SK-N-SH (cell line): Measurements from ENCODE around the gene SIM1. TPM values are rescaled to one million over a fixed set of nuclear protein-coding genes. Genes with fewer than 3 reads are reported as not detected.

ENCODE experiments used
- CTCF ChIA-PET: fragments of 300-600, 350-600 bp; formaldehyde crosslinking; extraction: SDS; loops from one replicate; lab custom pipeline; 2021; lab: Yijun Ruan, JAX
- POLR2A ChIA-PET: fragments of 350-600 bp; sonication (Branson Sonifier 250); formaldehyde crosslinking; extraction: SDS; loops from one replicate; lab custom pipeline; 2020; ENCODE audit warnings: antibody characterized with exemption, inconsistent platforms; lab: Yijun Ruan, JAX
- DNase-seq: peaks from one replicate; pipeline ENCODE4 v3.0.0; 2012
- H2AFZ ChIP-seq: fragments of 200-600 bp; sonication (generic); 2 replicates; pipeline ENCODE4 v1.8.1; 2016; ENCODE audit warnings: antibody characterized with exemption, mild to moderate bottlenecking, low read depth
- H3F3A ChIP-seq: fragments of 200-600 bp; sonication (generic); replicated peaks from 2 replicates; pipeline ENCODE3; 2016; ENCODE audit warnings: antibody characterized with exemption, mild to moderate bottlenecking; ENCODE audit not compliant: insufficient read depth
- H3K27ac ChIP-seq, 2 experiments: fragments of 200-500 bp in 1 of 2; fragments of 200-600 bp in 1 of 2; sonication (Bioruptor generic) in 1 of 2; sonication (generic), shearing (Covaris generic) in 1 of 2; 2 replicates each; pipeline versions ENCODE4 v1.5.1 to v1.6.1; 2014 to 2016; ENCODE audit warnings: low read depth in 2 of 2, inconsistent platforms in 1 of 2, low read length in 1 of 2, mild to moderate bottlenecking in 1 of 2, mixed read lengths in 1 of 2
- H3K27me3 ChIP-seq: fragments of 200-600 bp; sonication (generic), shearing (Covaris generic); 2 replicates; pipeline ENCODE4 v1.6.1; 2016; ENCODE audit warnings: mixed run types; ENCODE audit not compliant: insufficient read depth
- H3K36me3 ChIP-seq, 2 experiments: fragments of 200-500 bp in 1 of 2; fragments of 200-600 bp in 1 of 2; sonication (Bioruptor generic) in 1 of 2; sonication (generic) in 1 of 2; replicated peaks in 1 of 2; 2 replicates each; pipeline versions ENCODE3 to v1.5.1; 2014 to 2016; ENCODE audit warnings: low read length in 1 of 2, mild to moderate bottlenecking in 1 of 2; ENCODE audit not compliant: insufficient read depth in 2 of 2, control insufficient read depth in 1 of 2
- H3K4me1 ChIP-seq, 2 experiments: fragments of 200-500 bp in 1 of 2; fragments of 200-600 bp in 1 of 2; sonication (Bioruptor generic) in 1 of 2; sonication (generic), shearing (Covaris generic) in 1 of 2; 2 replicates each; pipeline versions ENCODE4 v1.5.1 to v1.6.1; 2014 to 2016; ENCODE audit warnings: low read depth in 1 of 2, low read length in 1 of 2, mixed run types in 1 of 2; ENCODE audit not compliant: insufficient read depth in 2 of 2, control insufficient read depth in 1 of 2
- H3K4me2 ChIP-seq: fragments of 200-600 bp; sonication (generic), shearing (Covaris generic); 2 replicates; pipeline ENCODE4 v1.6.1; 2017; ENCODE audit warnings: mixed run types
- H3K4me3 ChIP-seq, 2 experiments: fragments of 200-500 bp in 1 of 2; fragments of 200-600 bp in 1 of 2; sonication (Bioruptor generic) in 1 of 2; sonication (generic), shearing (Covaris generic) in 1 of 2; 2 replicates each; pipeline versions ENCODE4 v1.5.1 to v1.8.1; 2014 to 2016; ENCODE audit warnings: low read depth in 2 of 2, inconsistent platforms in 1 of 2, low read length in 1 of 2, mild to moderate bottlenecking in 1 of 2, mixed read lengths in 1 of 2, moderate library complexity in 1 of 2
- H3K79me2 ChIP-seq: fragments of 200-600 bp; sonication (generic); 2 replicates; pipeline ENCODE4 v1.8.1; 2017; ENCODE audit warnings: mild to moderate bottlenecking; ENCODE audit not compliant: insufficient read depth
- H3K9ac ChIP-seq: fragments of 200-600 bp; sonication (generic); 2 replicates; pipeline ENCODE4 v1.6.1; 2017; ENCODE audit warnings: mixed run types
- H3K9me2 ChIP-seq: fragments of 200-600 bp; sonication (generic); 2 replicates; pipeline ENCODE4 v1.6.1; 2017; ENCODE audit warnings: mixed run types
- H3K9me3 ChIP-seq: fragments of 200-600 bp; sonication (generic); 2 replicates; pipeline ENCODE4 v1.6.1; 2017; ENCODE audit warnings: mixed run types, mild to moderate bottlenecking, moderate library complexity
- H4K20me1 ChIP-seq: fragments of 200-600 bp; sonication (generic); 2 replicates; pipeline ENCODE4 v1.6.1; 2017; ENCODE audit warnings: mild to moderate bottlenecking, mixed run types; ENCODE audit not compliant: insufficient read depth
- EP300 ChIP-seq, 2 experiments: IDR thresholded peaks; 2 replicates each; pipeline versions ENCODE4 v1.4.0 to v1.6.1; 2012; ENCODE audit warnings: borderline replicate concordance in 1 of 2, low read depth in 1 of 2, low read length in 1 of 2
- FOXM1 ChIP-seq: IDR thresholded peaks from 2 replicates; pipeline ENCODE4 v1.4.0; 2012; ENCODE audit warnings: low read depth, mild to moderate bottlenecking
- GABPA ChIP-seq: IDR thresholded peaks from 2 replicates; pipeline ENCODE4 v1.4.0; 2012; ENCODE audit warnings: low read depth, mild to moderate bottlenecking
- GATA2 ChIP-seq: sonication (generic); formaldehyde crosslinking; IDR thresholded peaks from 2 replicates; pipeline ENCODE4 v1.5.0; 2020; ENCODE audit warnings: mild to moderate bottlenecking, missing genetic modification reagents
- JUND ChIP-seq: IDR thresholded peaks from 2 replicates; pipeline ENCODE4 v1.4.0; 2012
- MEF2A ChIP-seq: IDR thresholded peaks from 2 replicates; pipeline ENCODE4 v1.4.0; 2012; ENCODE audit warnings: low read depth, borderline replicate concordance
- NFIC ChIP-seq: IDR thresholded peaks from 2 replicates; pipeline ENCODE4 v1.4.0; 2012; ENCODE audit warnings: borderline replicate concordance
- POLR2AphosphoS5 ChIP-seq: IDR thresholded peaks from 2 replicates; pipeline ENCODE4 v1.6.1; 2012; ENCODE audit warnings: low read depth, low read length
- RAD21 ChIP-seq: IDR thresholded peaks from 2 replicates; pipeline ENCODE4 v1.6.1; 2012; ENCODE audit warnings: mild to moderate bottlenecking, low read length
- RCOR1 ChIP-seq: fragments of 150-350 bp; IDR thresholded peaks from 2 replicates; pipeline ENCODE4 v1.6.1; 2017; ENCODE audit warnings: antibody characterized with exemption, low read length
- SIN3A ChIP-seq: IDR thresholded peaks from 2 replicates; pipeline ENCODE4 v1.6.1; 2012; ENCODE audit warnings: low read depth, mild to moderate bottlenecking, low read length, moderate library complexity, borderline replicate concordance
- YY1 ChIP-seq: IDR thresholded peaks from 2 replicates; pipeline ENCODE4 v1.4.0; 2012; ENCODE audit warnings: low read depth, mild to moderate bottlenecking
- WGBS: methylation state at CpG from one replicate; pipeline ENCODE4 v1.1.6; 2017; ENCODE audit warnings: low lambda C conversion rate; 5-methylcytosine and 5-hydroxymethylcytosine counted together
- polyA plus RNA-seq, 3 experiments: library from polyadenylated mRNA; depleted of rRNA; stranded (reverse); fragments of >200 nt; gene quantifications; 2 replicates each; pipeline ENCODE4 v1.2.3, GENCODE V29; 2012
- TF ChIP-seq, protein P1 (sequence below): IDR thresholded peaks from 2 replicates; pipeline ENCODE4 v1.4.0; 2012; ENCODE audit warnings: low read depth, borderline replicate concordance
- TF ChIP-seq, protein P2 (sequence below): IDR thresholded peaks from 2 replicates; pipeline ENCODE4 v1.4.0; 2012; ENCODE audit warnings: low read depth, borderline replicate concordance
- TF ChIP-seq, protein P3 (sequence below): IDR thresholded peaks from 2 replicates; pipeline ENCODE4 v1.6.1; 2012; ENCODE audit warnings: mild to moderate bottlenecking, low read depth, low read length, moderate library complexity
- TF ChIP-seq, protein P4 (sequence below): IDR thresholded peaks from 2 replicates; pipeline ENCODE4 v1.4.0; 2012; ENCODE audit warnings: low read depth

SIM1 gene
- polyA plus RNA-seq, 1 of the 3 experiments (the other 2 are of a cell fraction): not detected

DNA sequence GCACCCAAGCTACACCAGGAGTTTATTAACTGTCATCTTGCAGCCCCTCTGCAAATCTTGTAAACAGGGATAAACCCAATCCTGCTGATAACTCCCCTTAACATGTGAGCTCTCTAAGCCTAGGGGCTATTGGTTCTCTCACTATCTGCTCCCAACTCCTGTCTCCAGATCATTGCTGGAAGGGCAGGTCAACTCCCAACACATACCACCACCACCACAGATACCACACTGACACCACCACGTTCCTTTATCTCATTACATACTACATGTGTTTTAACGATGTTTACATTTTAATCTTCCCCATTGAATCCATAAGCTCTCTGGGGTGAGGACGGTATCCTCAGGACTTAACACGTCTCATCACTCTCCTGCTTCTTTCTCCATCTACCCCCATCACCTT lies 51.8 kb downstream of the SIM1 start:
- Histone ChIP-seq H3K4me2 (no peak overlapping the region), H3F3A (no peaks in the 10 kb centered on the region), H3K36me3 (no peaks in the 10 kb centered on the region), H3K9ac (no peak overlapping the region), H3K4me1 (no peaks in the 10 kb centered on the region), H3K27ac (no peak overlapping the region), H3K9me3 (no peaks in the 10 kb centered on the region), H4K20me1 (no peaks in the 10 kb centered on the region)
- CTCF ChIA-PET: no interaction called here
- WGBS: 23% methylated on average over 4 of the region's 4 CpGs
- no peak for DNase-seq
- TF ChIP-seq POLR2AphosphoS5 (no peak), FOXM1 (no peak), RCOR1 (no peak), JUND (no peak), EP300 (IDR thresholded peaks at IDR 0.05; ENCODE audit: borderline replicate concordance in 1 of 2, low read depth in 1 of 2, low read length in 1 of 2) (no peak), GATA2 (no peak), RAD21 (no peak)
- TF ChIP-seq, protein P1, sequence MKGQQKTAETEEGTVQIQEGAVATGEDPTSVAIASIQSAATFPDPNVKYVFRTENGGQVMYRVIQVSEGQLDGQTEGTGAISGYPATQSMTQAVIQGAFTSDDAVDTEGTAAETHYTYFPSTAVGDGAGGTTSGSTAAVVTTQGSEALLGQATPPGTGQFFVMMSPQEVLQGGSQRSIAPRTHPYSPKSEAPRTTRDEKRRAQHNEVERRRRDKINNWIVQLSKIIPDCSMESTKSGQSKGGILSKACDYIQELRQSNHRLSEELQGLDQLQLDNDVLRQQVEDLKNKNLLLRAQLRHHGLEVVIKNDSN: no peak
- TF ChIP-seq, protein P2, sequence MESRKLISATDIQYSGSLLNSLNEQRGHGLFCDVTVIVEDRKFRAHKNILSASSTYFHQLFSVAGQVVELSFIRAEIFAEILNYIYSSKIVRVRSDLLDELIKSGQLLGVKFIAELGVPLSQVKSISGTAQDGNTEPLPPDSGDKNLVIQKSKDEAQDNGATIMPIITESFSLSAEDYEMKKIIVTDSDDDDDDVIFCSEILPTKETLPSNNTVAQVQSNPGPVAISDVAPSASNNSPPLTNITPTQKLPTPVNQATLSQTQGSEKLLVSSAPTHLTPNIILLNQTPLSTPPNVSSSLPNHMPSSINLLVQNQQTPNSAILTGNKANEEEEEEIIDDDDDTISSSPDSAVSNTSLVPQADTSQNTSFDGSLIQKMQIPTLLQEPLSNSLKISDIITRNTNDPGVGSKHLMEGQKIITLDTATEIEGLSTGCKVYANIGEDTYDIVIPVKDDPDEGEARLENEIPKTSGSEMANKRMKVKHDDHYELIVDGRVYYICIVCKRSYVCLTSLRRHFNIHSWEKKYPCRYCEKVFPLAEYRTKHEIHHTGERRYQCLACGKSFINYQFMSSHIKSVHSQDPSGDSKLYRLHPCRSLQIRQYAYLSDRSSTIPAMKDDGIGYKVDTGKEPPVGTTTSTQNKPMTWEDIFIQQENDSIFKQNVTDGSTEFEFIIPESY: no peak
- TF ChIP-seq, protein P3, sequence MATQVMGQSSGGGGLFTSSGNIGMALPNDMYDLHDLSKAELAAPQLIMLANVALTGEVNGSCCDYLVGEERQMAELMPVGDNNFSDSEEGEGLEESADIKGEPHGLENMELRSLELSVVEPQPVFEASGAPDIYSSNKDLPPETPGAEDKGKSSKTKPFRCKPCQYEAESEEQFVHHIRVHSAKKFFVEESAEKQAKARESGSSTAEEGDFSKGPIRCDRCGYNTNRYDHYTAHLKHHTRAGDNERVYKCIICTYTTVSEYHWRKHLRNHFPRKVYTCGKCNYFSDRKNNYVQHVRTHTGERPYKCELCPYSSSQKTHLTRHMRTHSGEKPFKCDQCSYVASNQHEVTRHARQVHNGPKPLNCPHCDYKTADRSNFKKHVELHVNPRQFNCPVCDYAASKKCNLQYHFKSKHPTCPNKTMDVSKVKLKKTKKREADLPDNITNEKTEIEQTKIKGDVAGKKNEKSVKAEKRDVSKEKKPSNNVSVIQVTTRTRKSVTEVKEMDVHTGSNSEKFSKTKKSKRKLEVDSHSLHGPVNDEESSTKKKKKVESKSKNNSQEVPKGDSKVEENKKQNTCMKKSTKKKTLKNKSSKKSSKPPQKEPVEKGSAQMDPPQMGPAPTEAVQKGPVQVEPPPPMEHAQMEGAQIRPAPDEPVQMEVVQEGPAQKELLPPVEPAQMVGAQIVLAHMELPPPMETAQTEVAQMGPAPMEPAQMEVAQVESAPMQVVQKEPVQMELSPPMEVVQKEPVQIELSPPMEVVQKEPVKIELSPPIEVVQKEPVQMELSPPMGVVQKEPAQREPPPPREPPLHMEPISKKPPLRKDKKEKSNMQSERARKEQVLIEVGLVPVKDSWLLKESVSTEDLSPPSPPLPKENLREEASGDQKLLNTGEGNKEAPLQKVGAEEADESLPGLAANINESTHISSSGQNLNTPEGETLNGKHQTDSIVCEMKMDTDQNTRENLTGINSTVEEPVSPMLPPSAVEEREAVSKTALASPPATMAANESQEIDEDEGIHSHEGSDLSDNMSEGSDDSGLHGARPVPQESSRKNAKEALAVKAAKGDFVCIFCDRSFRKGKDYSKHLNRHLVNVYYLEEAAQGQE: no peak
- TF ChIP-seq, all 33 proteins: peak for 0
- no peaks in the 10 kb centered on the region; the same call in 1 of the 2 replicates for H3K9me2 ChIP-seq
- no peak overlapping the region for H2AFZ ChIP-seq
- POLR2A ChIA-PET: no interaction called here
- H3K27me3 ChIP-seq: peaks cover 12% of the 10 kb centered on the region; the same call in 1 of the 2 replicates
- no peak overlapping the region for H3K4me3 ChIP-seq
- no peaks in the 10 kb centered on the region for H3K79me2 ChIP-seq

DNA sequence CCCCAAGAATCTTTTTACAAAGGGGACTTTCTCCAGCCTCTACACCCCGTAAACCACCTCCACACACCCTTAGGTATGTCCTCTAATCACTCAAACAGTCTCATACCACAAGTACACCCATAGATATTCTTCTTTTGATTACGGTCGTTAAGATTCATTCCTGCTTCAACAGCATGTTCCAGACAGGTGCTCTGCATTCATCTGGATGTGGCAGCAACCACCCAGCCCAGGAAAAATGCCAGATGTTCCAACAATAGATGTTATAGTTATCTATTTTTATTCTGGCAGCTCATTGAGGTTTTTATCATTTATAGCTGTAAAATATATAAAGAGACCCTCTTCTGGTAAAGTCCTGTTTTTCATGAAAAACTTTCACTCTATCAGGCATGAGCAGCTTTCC lies 60.7 kb downstream of the SIM1 start:
- H2AFZ ChIP-seq: no peak overlapping the region
- H3K9me3 ChIP-seq: no peaks in the 10 kb centered on the region
- POLR2A ChIA-PET: no interaction called here
- H4K20me1 ChIP-seq: no peaks in the 10 kb centered on the region
- CTCF ChIA-PET: no interaction called here
- DNase-seq: no peak
- peaks cover 8% of the 10 kb centered on the region; the same call in 1 of the 2 replicates for H3K27me3 ChIP-seq
- no peak overlapping the region for H3K4me2 ChIP-seq
- 18% methylated on average over 3 of the region's 3 CpGs for WGBS
- no peaks in the 10 kb centered on the region for H3K4me1 ChIP-seq
- no peak overlapping the region for H3K27ac ChIP-seq
- H3F3A ChIP-seq: no peaks in the 10 kb centered on the region
- TF ChIP-seq YY1 (no peak), SIN3A (no peak), EP300 (IDR thresholded peaks at IDR 0.05; ENCODE audit: borderline replicate concordance in 1 of 2, low read depth in 1 of 2, low read length in 1 of 2) (no peak), NFIC (no peak), MEF2A (no peak), POLR2AphosphoS5 (no peak), GABPA (no peak)
- TF ChIP-seq, protein P3: no peak
- TF ChIP-seq, protein P1: no peak
- TF ChIP-seq, protein P4, sequence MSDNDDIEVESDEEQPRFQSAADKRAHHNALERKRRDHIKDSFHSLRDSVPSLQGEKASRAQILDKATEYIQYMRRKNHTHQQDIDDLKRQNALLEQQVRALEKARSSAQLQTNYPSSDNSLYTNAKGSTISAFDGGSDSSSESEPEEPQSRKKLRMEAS: no peak
- H3K4me3 ChIP-seq: no peak overlapping the region
- H3K79me2 ChIP-seq: no peaks in the 10 kb centered on the region
- no peaks in the 10 kb centered on the region; the same call in 1 of the 2 replicates for H3K9me2 ChIP-seq
- no peak overlapping the region for H3K9ac ChIP-seq
- H3K36me3 ChIP-seq: no peaks in the 10 kb centered on the region
